T-helper 1 cell treated with Interleukin-12 subunit alpha and Interleukin-12 subunit beta and Interleukin-4 antibody, amounts not matched to agents 30 μg/mL and 1 μg/mL, for 36 hours (primary cell): ENCODE data around the gene CRP.
"Not testable (repeated sequence)": the region's sequence is repeated elsewhere in the genome, so short reads cannot be mapped to it uniquely, and the experiment has no call there.

ENCODE experiments used
- H3K27ac Mint-ChIP-seq: one replicate; pipeline ENCODE4 v1.8.0; 2021; ENCODE audit warnings: mild to moderate bottlenecking, mixed read lengths
- H3K27me3 Mint-ChIP-seq: one replicate; pipeline ENCODE4 v1.8.0; 2021; ENCODE audit warnings: low read depth, mixed read lengths
- H3K36me3 Mint-ChIP-seq: one replicate; pipeline ENCODE4 v1.8.0; 2021; ENCODE audit warnings: low read depth, mixed read lengths
- H3K4me1 Mint-ChIP-seq: one replicate; pipeline ENCODE4 v1.8.0; 2021; ENCODE audit warnings: low read depth, mixed read lengths
- H3K4me3 Mint-ChIP-seq: one replicate; pipeline ENCODE4 v1.8.0; 2021; ENCODE audit warnings: mild to moderate bottlenecking, moderate library complexity, mixed read lengths
- H3K9me3 Mint-ChIP-seq: one replicate; pipeline ENCODE4 v1.8.0; 2021; ENCODE audit warnings: mixed read lengths

CRP gene, protein sequence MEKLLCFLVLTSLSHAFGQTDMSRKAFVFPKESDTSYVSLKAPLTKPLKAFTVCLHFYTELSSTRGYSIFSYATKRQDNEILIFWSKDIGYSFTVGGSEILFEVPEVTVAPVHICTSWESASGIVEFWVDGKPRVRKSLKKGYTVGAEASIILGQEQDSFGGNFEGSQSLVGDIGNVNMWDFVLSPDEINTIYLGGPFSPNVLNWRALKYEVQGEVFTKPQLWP

GRCh38 chr1:159714529-159714928 lies at the start of gene CRP:
Gene CRP (minus strand): TSS chr1:159714589. CDS start chr1:159714485, 104 bp downstream.
- no peaks in the 10 kb centered on the region for H3K4me1 Mint-ChIP-seq
- H3K36me3 Mint-ChIP-seq, result no peaks in the 10 kb centered on the region
- H3K27me3 Mint-ChIP-seq, result no peaks in the 10 kb centered on the region
- no peak within 1 kb of the TSS for H3K4me3 Mint-ChIP-seq
- H3K27ac Mint-ChIP-seq, result no peak within 1 kb of the TSS
- H3K9me3 Mint-ChIP-seq, result peaks cover 12% of the 10 kb centered on the region

- no peak overlapping the region for H3K4me3 Mint-ChIP-seq
- H3K27ac Mint-ChIP-seq, result no peak overlapping the region
- H3K4me1 Mint-ChIP-seq, result no peaks in the 10 kb centered on the region
- no peaks in the 10 kb centered on the region for H3K27me3 Mint-ChIP-seq
- no peaks in the 10 kb centered on the region for H3K9me3 Mint-ChIP-seq
- H3K36me3 Mint-ChIP-seq, result no peaks in the 10 kb centered on the region
Measured at GRCh38 chr1:159763686-159764085, 49.3 kb upstream of the CRP start.

- H3K4me3 Mint-ChIP-seq, result no peak overlapping the region
- no peaks in the 10 kb centered on the region for H3K9me3 Mint-ChIP-seq
- H3K4me1 Mint-ChIP-seq, result no peaks in the 10 kb centered on the region
- no peaks in the 10 kb centered on the region for H3K36me3 Mint-ChIP-seq
- H3K27me3 Mint-ChIP-seq, result peaks cover 7% of the 10 kb centered on the region
- H3K27ac Mint-ChIP-seq, result no peak overlapping the region
Measured at GRCh38 chr1:159756397-159756796, 42.0 kb upstream of the CRP start.

DNA sequence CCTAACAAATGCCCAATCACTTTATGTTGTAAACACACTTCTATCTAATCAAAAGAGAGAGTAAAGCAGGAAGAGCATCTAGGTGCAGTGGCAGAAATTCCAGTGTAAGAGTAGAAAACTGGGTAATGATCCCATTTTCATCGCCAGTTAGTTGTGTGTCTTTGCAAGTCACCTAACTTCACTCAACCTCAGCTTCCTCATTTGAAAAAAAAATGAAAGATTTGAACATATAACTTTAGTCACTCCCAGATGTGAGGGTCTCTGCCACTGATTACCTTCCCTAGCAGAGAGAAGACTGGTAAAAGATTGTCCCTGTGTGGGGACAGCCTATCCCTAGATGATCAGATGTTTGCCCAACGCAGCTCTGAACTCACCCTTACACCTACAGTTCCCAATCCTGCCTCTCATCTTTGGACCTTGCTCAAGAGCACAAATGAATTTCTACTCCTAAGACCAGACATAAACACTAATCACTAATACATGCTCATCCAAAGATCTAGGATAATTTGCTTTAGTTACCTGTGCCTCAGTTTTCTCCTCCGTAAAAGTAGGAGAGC lies 41.1 kb upstream of the CRP start:
- Mint-ChIP-seq H3K36me3 (no peaks in the 10 kb centered on the region), H3K27me3 (peaks cover 7% of the 10 kb centered on the region), H3K9me3 (no peaks in the 10 kb centered on the region), H3K4me3 (no peak overlapping the region), H3K4me1 (no peaks in the 10 kb centered on the region), H3K27ac (no peak overlapping the region)

- Mint-ChIP-seq H3K4me1 (no peaks in the 10 kb centered on the region), H3K9me3 (no peaks in the 10 kb centered on the region)
Measured at GRCh38 chr1:159753386-159753785, 39.0 kb upstream of the CRP start.

DNA sequence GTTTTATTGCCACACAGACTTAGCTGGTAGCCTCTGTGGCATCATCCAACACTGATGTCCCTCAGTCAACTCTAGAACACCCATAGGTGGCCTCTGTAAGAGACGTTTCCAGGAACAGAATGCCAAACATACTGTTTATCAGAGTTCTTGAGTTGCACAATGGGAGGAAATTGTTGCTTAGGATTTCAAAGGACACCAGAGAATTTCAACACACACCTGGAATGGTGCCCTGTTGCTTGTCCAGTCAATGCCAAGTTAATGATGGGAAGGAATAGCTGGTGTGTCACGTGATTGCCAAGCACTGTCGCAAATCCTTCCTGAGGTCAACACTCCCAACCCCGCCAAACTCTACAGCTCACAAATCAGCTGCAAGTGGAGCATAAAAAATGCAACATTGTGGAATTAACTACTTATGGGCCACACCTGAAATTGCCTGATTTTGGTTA lies 37.8 kb upstream of the CRP start:
- Mint-ChIP-seq H3K9me3 (no peaks in the 10 kb centered on the region), H3K4me1 (no peaks in the 10 kb centered on the region), H3K27ac (no peak overlapping the region), H3K36me3 (no peaks in the 10 kb centered on the region), H3K27me3 (peaks cover 7% of the 10 kb centered on the region), H3K4me3 (no peak overlapping the region)

More at GRCh38 chr1:159753386-159753785, 39.0 kb upstream of the CRP start:
- H3K27me3 Mint-ChIP-seq, result peaks cover 7% of the 10 kb centered on the region
- no peaks in the 10 kb centered on the region for H3K36me3 Mint-ChIP-seq
- H3K27ac Mint-ChIP-seq, result no peak overlapping the region
- H3K4me3 Mint-ChIP-seq, result no peak overlapping the region

DNA sequence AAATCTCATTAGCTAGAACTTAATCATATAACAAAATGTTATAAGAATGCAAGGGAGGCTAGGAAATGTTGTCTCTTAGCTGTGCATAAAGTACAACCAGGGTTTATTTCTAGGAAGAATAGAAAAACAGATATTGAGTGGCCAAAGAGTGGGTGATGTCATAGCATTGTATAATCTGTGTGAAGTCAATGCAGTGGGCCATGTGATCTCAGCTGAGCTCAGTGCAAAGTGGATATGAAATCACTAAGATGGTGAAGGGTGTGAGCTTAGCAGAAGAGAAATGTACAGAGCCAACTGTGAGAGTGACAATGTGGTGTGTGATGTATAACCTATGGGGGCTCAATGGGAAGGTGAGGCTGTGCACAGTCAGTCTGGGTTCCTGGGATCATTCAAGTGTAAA lies 36.6 kb upstream of the CRP start:
- H3K9me3 Mint-ChIP-seq, result no peaks in the 10 kb centered on the region
- no peak overlapping the region for H3K27ac Mint-ChIP-seq
- no peaks in the 10 kb centered on the region for H3K27me3 Mint-ChIP-seq
- no peaks in the 10 kb centered on the region for H3K4me1 Mint-ChIP-seq
- H3K4me3 Mint-ChIP-seq, result no peak overlapping the region
- no peaks in the 10 kb centered on the region for H3K36me3 Mint-ChIP-seq

GRCh38 chr1:159750621-159751020 lies 36.2 kb upstream of the CRP start:
- no peak overlapping the region for H3K4me3 Mint-ChIP-seq
- no peak overlapping the region for H3K27ac Mint-ChIP-seq
- no peaks in the 10 kb centered on the region for H3K4me1 Mint-ChIP-seq
- no peaks in the 10 kb centered on the region for H3K36me3 Mint-ChIP-seq
- no peaks in the 10 kb centered on the region for H3K27me3 Mint-ChIP-seq
- no peaks in the 10 kb centered on the region for H3K9me3 Mint-ChIP-seq

GRCh38 chr1:159749630-159750029 lies 35.2 kb upstream of the CRP start:
- H3K4me3 Mint-ChIP-seq, result no peak overlapping the region
- no peaks in the 10 kb centered on the region for H3K9me3 Mint-ChIP-seq
- no peaks in the 10 kb centered on the region for H3K4me1 Mint-ChIP-seq
- no peaks in the 10 kb centered on the region for H3K27me3 Mint-ChIP-seq
- no peak overlapping the region for H3K27ac Mint-ChIP-seq
- H3K36me3 Mint-ChIP-seq, result no peaks in the 10 kb centered on the region

DNA sequence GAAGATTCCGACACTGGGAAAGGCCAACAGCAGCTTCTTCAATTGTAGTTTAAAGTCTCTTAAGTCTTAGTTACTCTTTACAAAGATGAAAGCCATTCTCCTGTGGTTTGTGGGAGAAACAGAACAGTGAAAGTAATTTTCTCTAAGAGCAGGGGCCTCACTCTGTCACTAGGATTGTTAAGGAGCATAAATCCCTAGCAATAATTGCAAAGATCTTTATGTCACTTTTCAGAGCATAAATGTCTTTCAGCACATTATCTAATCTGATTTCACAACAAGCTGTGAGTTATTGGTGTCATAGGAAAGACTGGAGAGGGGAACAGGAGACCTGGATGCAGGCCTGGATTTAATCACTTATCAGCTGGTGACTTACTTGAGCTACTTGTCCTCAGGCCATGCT lies 34.0 kb upstream of the CRP start:
- Mint-ChIP-seq H3K27me3 (no peaks in the 10 kb centered on the region), H3K27ac (no peak overlapping the region), H3K4me1 (no peaks in the 10 kb centered on the region), H3K4me3 (no peak overlapping the region), H3K36me3 (no peaks in the 10 kb centered on the region), H3K9me3 (no peaks in the 10 kb centered on the region)

DNA sequence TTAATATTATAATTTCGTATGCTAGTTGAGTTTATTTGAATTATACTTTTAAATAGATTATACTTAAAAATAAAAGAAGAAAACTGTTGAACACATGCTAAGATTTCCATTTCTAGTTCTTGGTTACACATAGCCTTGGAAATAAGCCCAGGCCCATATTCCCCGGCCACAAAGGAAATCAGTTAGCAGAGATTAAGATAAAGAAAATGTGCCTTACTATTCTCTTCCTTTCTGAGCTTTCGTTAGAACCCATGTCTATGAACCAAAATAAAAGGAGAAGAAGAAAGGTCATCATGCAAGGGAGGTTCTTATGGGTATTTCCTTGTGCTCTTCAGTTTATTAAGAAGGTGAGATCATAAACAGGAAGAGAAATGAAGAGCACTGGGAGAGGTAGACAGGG lies 32.3 kb upstream of the CRP start:
- peaks cover 6% of the 10 kb centered on the region for H3K9me3 Mint-ChIP-seq
- peaks cover 4% of the 10 kb centered on the region for H3K27me3 Mint-ChIP-seq
- H3K36me3 Mint-ChIP-seq, result no peaks in the 10 kb centered on the region
- no peak overlapping the region for H3K4me3 Mint-ChIP-seq
- no peaks in the 10 kb centered on the region for H3K4me1 Mint-ChIP-seq
- no peak overlapping the region for H3K27ac Mint-ChIP-seq

DNA sequence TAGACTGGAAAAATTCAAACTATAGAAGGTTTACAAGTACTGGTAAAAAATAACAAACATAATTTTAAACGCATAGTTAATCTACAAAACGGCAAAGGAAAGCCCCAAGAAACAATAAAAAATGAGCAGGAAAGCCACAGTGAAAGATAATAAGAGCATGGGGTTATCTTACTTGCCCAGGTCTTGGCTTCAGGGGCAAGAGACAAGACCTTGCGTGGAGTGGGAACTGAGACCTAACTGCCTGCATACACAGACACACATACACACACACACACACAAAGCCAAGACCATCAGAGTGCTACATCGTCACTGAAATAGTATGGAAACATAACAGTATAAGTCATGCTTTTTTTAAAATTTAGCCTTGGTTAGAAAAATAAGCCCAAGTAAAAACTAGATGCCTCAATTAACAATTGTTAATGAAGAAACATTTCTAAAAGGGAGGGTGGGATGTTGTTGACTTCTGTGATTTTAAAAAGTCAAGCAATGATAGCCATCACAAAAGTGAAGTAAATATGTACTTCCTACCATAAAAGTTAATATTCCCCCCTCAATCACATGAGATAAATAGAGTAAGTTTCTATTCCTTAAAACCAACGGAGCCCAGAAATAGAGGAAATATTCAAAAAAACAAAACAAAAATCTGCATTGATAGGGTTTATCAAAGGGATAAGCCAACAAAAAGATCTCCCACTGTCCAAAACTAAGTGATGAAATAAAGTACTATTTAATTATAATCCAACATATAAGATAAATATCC lies 29.4 kb upstream of the CRP start:
- Mint-ChIP-seq H3K9me3 (peaks cover 6% of the 10 kb centered on the region), H3K27ac (no peak overlapping the region), H3K27me3 (peaks cover 4% of the 10 kb centered on the region), H3K36me3 (no peaks in the 10 kb centered on the region), H3K4me1 (no peaks in the 10 kb centered on the region), H3K4me3 (no peak overlapping the region)

- peaks cover 4% of the 10 kb centered on the region for H3K27me3 Mint-ChIP-seq
- no peaks in the 10 kb centered on the region for H3K4me1 Mint-ChIP-seq
- no peak overlapping the region for H3K4me3 Mint-ChIP-seq
- peaks cover 5% of the 10 kb centered on the region for H3K9me3 Mint-ChIP-seq
- no peaks in the 10 kb centered on the region for H3K36me3 Mint-ChIP-seq
- no peak overlapping the region for H3K27ac Mint-ChIP-seq
Measured at GRCh38 chr1:159737238-159737916, 23.0 kb upstream of the CRP start.

- not testable (repeated sequence) for H3K36me3 Mint-ChIP-seq, H3K27me3 Mint-ChIP-seq, H3K27ac Mint-ChIP-seq, H3K4me3 Mint-ChIP-seq, H3K4me1 Mint-ChIP-seq
- H3K9me3 Mint-ChIP-seq, result peaks cover 25% of the 10 kb centered on the region
Measured at GRCh38 chr1:159723188-159723587, 8.8 kb upstream of the CRP start.

- Mint-ChIP-seq H3K36me3 (no peaks in the 10 kb centered on the region), H3K4me1 (no peaks in the 10 kb centered on the region), H3K4me3 (no peak overlapping the region), H3K27me3 (peaks cover 3% of the 10 kb centered on the region), H3K27ac (no peak overlapping the region), H3K9me3 (peaks cover 25% of the 10 kb centered on the region)
Measured at GRCh38 chr1:159719990-159720389, 5.6 kb upstream of the CRP start.
